NCI-H146 treated with DMSO at 0.1 percent for 48 hours (cell line): Measurements from ENCODE around the gene DNMT3B.
"Not testable (repeated sequence)": the region's sequence is repeated elsewhere in the genome, so short reads cannot be mapped to it uniquely, and the experiment has no call there.

Source experiments
- DNase-seq: peaks from one replicate; lab custom pipeline; 2025; ENCODE audit not compliant: unreplicated experiment; lab: John Stamatoyannopoulos, UW

DNMT3B gene

DNA sequence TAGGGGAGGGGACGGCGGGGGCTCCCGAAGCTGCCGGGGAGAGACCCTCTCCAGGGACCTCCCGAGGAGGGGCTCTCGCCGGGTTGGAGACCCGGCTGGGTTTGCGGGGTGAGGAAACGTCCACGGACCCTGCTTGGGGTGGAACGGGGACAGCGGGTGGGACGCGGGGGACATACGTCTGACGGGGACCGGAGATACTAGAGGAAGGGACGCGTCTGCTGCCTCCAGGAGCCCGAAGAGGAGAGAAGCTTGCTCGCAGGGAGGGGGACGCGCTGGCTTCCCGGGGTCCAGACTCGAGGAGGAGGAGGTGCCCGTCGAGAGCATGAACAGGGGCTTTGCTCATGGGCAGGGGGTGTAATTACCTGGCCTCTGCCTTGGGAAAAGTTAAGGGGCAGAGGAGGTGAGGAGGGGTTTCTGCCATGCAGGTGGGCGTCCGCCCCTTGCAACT is 593 bp downstream of the DNMT3B start:
- DNase-seq, result peak; percentile 37

DNA sequence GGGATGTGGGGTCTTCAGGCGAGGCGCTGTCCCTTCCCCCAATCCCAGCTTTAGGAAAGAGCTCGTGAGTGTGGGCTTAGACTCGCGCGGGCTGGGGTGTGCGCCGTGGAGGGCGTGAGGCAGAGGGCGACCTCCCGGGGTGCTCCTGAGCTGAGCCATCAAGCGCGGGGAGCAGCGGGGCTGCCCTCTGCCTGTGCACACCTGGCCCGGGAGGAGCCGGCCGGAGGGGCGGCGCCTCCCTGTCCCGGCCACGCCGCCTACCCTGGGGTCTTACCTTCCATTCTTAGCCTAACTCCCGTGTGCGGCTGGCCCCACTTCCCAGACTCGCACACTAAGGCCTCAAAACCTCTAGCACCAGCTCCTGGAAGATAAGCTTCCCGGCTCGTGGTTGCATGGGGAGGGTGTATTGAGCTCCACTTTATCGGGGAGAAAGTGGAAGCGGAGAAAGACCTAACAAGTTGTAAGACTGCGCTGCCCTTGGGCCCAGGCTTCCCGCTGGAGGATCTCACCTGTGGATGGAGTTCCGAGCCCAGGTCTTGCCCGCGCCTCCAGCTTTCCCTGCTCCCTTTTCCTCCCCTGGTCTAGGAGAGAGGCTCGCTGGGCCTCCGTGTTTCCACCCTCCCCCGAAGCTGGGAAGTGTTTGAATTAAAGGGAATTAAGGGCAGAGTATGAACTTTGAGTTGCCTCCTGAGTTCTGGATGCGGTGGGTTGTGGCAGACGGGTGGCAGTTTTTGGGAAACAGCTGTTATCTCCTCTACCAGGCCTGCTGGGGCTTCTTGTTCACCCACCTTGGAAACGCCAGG is 1.2 kb downstream of the DNMT3B start:
- DNase-seq, result peak; percentile 45

DNA sequence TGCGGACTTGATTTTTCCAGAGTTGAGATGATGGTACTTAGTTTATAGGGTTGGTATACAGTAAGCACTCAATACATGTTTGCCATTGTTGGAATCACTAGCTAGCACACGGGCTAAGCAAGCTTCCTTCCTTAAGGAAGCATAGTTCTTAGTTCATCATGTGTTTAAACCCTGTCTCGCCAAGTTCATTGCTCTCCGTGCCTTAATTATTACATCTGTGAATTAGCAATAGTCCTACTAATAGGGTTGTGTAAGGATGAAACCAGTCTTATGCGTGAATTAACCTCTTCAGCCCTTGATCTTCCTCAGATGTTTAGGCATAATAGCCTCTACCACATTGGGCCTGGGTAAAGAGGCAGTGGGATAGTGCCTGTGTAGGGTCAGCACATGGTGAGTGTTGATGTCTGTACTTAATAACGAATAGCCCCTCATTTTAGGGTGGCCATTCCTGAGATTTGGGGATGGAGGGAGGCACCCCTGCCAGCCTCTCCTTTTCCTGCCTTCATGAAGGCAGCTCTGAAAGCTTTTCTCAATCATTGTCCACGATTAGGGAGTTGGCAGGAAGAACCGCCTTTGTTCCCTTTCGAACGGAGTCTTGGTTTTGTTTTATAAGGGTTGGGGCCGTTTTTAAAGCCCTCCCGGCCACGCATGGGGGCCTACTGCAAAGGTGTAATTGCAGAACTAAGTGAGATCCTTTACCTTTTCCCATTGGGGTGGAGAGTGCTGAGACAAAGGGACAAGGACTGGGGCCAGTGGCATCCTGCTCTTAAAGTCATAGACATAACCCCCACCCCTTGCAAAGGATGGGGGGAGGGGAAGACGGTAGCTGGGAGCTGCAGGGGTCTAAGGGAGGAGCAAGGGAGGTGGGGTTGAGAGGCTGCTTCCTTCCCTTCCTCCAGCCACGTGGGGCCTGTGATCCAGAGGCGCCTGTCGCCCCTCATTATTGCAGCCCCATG is 2.1 kb downstream of the DNMT3B start:
- DNase-seq, result no peak

DNA sequence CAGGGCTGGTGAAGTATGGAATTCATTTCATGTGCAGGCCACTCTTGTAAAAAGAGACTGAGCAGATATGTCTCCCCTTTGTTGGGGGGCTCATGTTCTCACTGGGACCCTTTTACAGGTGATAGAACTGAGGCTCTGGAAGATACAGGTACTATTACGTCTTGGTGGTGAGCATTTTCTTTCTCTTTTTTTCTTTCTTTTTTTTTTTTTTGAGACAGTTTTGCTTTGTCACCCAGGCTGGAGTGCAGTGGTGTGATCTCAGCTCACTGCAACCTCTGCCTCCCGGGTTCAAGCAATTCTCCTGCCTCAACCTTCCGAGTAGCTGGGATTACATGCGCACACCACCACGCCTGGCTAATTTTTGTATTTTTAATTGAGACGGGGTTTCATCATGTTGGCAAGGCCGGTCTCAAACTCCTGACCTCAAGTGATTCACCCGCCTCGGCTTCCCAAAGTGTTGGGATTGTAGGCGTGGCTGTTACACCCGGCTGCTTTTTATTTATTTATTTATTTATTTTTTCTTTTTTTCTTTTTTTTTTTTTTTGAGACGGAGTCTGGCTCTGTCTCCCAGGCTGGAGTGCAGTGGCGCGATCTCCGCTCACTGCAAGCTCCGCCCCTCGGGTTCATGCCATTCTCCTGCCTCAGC is 3.2 kb downstream of the DNMT3B start:
- DNase-seq, result not testable (repeated sequence)

- DNase-seq, result no peak
These were observed 5.4 kb downstream of the DNMT3B start for GRCh38 chr20:32767418-32768198.

GRCh38 chr20:32772046-32772445 is 9.9 kb downstream of the DNMT3B start:
- DNase-seq, result no peak

DNA sequence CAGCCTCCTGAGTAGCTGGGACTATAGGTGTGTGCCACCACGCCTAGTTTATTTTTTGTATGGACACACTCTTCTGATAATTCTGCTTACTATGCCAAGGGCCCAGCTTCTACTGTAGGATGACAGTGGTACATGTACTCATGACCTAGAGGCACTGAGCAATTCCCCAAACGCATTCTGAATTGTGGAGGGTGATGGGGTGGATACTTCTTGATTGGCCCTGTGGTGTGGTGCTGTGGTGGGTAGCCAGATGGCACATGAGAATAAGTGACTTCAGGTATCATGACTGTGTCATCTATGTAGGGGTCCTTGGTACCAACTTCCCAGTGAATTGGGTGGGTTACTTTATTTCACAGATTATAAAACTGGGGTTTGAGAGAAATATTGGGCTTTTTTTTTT is 11.0 kb downstream of the DNMT3B start:
- no peak for DNase-seq

DNA sequence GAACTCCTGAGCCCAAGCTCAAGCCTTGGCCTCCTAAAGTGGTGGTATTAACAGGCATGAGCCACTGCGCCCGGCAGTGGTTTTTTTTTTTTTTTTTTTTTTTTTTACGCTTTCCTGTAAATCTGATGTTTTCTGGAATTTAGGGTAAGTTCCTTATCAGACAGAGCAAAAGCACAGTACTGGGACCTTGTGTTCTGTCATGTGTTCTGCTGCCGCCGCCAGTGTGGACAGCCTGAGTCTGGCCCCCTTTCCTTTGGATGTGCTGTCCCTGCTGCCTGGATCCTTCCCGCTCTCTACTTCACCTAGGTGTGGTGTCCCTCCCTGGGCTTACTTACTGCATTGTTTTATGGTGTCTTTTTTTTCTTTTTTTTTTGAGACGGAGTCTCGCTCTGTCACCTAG is 11.7 kb downstream of the DNMT3B start:
- no peak for DNase-seq

GRCh38 chr20:32775336-32775991 is 13.3 kb downstream of the DNMT3B start:
- no peak for DNase-seq

GRCh38 chr20:32777177-32777956 is 15.2 kb downstream of the DNMT3B start:
- DNase-seq, result no peak

- DNase-seq, result no peak
These were observed 17.5 kb downstream of the DNMT3B start for GRCh38 chr20:32779500-32780211.

DNA sequence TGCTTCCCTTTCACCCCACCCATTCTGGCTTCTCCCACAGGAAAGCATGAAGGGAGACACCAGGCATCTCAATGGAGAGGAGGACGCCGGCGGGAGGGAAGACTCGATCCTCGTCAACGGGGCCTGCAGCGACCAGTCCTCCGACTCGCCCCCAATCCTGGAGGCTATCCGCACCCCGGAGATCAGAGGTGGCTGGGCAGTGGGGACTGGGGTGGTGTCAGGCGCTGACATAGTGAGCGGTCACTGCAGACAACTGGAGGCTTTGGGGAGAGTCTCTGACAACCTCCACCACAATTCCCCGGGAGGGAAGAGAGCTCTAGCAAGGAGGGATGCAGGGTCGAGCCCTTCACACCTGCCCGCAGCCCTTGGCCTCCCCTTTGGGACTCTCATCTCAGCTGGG is 18.1 kb downstream of the DNMT3B start:
- no peak for DNase-seq

DNA sequence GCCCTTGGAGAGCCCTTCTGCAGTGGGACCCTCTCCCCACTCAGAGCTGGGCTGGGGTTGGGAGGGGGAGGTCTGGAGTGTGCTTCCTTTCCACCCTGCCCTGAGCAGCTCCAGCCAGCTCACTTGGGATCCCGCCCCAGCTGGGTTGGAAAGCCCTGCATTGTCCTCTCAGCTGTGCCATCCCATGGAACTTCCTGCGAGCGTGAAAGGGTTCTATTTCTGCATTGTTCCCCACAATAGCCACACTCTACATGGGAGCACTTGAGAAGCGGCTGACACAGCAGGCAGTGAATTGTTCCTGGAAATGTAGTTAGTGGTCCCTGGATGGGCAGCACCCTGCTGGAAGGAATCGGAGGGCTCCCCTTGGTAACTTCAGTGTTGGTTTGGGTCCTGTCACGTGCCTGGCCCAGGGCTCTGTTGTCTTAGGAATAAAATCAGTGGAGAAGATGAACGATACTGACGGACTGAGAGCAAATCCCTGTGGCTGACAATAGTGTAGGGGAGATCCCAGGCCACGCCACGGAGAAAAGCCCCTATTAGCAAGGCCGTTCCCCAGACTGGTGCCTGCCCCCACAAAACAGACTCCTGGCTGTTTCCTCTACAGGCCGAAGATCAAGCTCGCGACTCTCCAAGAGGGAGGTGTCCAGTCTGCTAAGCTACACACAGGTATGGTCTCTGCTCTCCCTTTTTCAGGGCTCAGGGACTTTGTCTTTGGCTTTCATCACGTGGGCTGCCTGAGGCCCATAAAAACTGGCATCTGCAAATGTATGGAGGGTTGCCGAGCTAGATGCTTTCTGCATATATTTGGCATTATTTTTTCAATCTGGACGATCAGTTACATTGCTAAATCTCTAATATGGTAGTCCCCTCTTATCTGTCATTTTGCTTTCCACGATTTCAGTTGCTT is 18.8 kb downstream of the DNMT3B start:
- peak; percentile 98 for DNase-seq

DNA sequence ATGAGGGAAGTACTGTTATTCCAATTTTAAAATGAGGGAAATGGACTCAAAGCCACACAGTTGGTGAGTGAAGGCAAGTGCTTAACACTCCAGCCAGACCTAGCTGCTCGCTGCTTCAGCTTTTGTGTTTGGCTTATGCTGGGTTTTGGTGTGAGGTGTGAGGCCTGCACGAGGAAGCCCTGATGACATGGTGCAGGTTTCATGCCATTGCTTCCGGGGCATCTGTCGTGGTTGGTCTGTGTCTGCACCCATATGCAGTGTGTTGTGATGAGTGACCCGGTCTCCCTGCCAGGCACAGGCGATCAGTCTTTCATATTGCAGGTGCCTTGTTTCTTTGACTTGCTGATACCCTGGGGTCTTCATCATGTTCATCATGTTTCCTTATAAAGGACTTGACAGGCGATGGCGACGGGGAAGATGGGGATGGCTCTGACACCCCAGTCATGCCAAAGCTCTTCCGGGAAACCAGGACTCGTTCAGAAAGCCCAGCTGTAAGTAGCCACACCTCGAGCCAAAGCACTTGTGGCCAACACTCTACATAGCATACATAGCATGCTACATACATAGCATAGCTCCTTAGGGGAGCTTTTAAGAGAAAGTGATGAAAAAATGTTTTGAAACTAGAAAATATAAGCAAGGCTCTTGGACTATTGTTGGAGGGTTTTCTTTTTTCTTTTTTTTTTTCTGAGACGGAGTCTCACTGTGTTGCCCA is 22.3 kb downstream of the DNMT3B start:
- DNase-seq, result no peak

GRCh38 chr20:32786059-32786760 is 24.0 kb downstream of the DNMT3B start:
- no peak for DNase-seq

DNA sequence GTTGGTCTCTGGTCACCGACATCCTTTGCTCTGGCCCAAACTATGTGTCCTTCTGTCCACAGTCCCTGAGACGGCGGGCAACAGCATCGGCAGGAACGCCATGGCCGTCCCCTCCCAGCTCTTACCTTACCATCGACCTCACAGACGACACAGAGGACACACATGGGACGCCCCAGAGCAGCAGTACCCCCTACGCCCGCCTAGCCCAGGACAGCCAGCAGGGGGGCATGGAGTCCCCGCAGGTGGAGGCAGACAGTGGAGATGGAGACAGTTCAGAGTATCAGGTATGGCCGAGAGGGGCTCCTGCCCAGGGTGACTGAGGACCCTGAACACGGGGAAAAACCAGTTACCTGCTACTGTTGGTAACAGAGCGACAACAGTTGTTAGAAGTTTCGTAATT is 25.0 kb downstream of the DNMT3B start:
- no peak for DNase-seq
